SU-DHL-6 (cell line): ENCODE results near the gene IFNGR2.
A peak's percentile ranks its signal among the peaks of the same experiment; 100 is the strongest.
"Not testable (repeated sequence)": the region's sequence is repeated elsewhere in the genome, so short reads cannot be mapped to it uniquely, and the experiment has no call there.

ENCODE experiments used
- H2AFZ ChIP-seq: fragments of 200-600 bp; sonication (generic); 2 replicates; pipeline ENCODE4 v1.6.1; 2014; ENCODE audit warnings: low read depth, mild to moderate bottlenecking, moderate library complexity, mixed read lengths, antibody characterized with exemption, low read length; ENCODE audit not compliant: severe bottlenecking
- H3F3A ChIP-seq: fragments of 200-600 bp; shearing (Covaris generic); 2 replicates; pipeline ENCODE4 v1.6.0; 2016; ENCODE audit warnings: antibody characterized with exemption, mild to moderate bottlenecking; ENCODE audit not compliant: insufficient read depth
- H3K27ac ChIP-seq: fragments of 200-600 bp; sonication (generic); 2 replicates; pipeline ENCODE4 v1.5.1; 2016; ENCODE audit warnings: low read depth, mild to moderate bottlenecking, low read length, moderate library complexity, mixed read lengths
- H3K27me3 ChIP-seq: fragments of 200-600 bp; sonication (generic), shearing (Covaris generic); 2 replicates; pipeline ENCODE4 v1.6.0; 2014; ENCODE audit warnings: mild to moderate bottlenecking, low read length
- H3K36me3 ChIP-seq: fragments of 200-600 bp; sonication (generic); 2 replicates; pipeline ENCODE4 v1.6.1; 2014; ENCODE audit warnings: mild to moderate bottlenecking, low read length, mixed read lengths
- H3K4me2 ChIP-seq: fragments of 300-600, 200-600 bp; shearing (Covaris generic), sonication (generic); 2 replicates; pipeline ENCODE4 v1.6.0; 2014; ENCODE audit warnings: low read length, low read depth, mild to moderate bottlenecking; ENCODE audit not compliant: poor library complexity, severe bottlenecking
- H3K4me3 ChIP-seq: fragments of 200-600 bp; sonication (generic); 2 replicates; pipeline ENCODE4 v1.5.1; 2014; ENCODE audit warnings: antibody characterized with exemption, low read length, mild to moderate bottlenecking, mixed read lengths; ENCODE audit not compliant: insufficient read depth, poor library complexity, severe bottlenecking
- H3K79me2 ChIP-seq: fragments of 200-600 bp; sonication (generic); 2 replicates; pipeline ENCODE4 v1.6.1; 2014; ENCODE audit warnings: mild to moderate bottlenecking, low read length, moderate library complexity; ENCODE audit not compliant: insufficient read depth
- H3K9ac ChIP-seq: fragments of 200-600 bp; sonication (generic); 2 replicates; pipeline ENCODE4 v1.7.0; 2014; ENCODE audit warnings: mild to moderate bottlenecking, low read length
- H3K9me2 ChIP-seq: fragments of 200-600 bp; sonication (generic); replicated peaks from 2 replicates; pipeline ENCODE4 v1.6.1; 2014; ENCODE audit warnings: low read length; ENCODE audit not compliant: insufficient read depth
- H3K9me3 ChIP-seq: fragments of 200-600 bp; sonication (generic); 2 replicates; pipeline ENCODE4 v1.6.1; 2014; ENCODE audit warnings: low read length, mixed read lengths; ENCODE audit not compliant: insufficient read depth
- H4K20me1 ChIP-seq: fragments of 200-600 bp; sonication (generic); 2 replicates; pipeline ENCODE4 v1.6.1; 2014; ENCODE audit warnings: low read depth, mild to moderate bottlenecking, antibody characterized with exemption, low read length, moderate library complexity, mixed read lengths
- CTCF ChIP-seq: fragments of 200-600 bp; sonication (generic); IDR thresholded peaks from one replicate; pipeline ENCODE4 v1.5.1; 2017; ENCODE audit warnings: antibody characterized with exemption, mild to moderate bottlenecking, low read length, moderate library complexity; ENCODE audit not compliant: insufficient read depth, poor library complexity, severe bottlenecking
- EZH2phosphoT487 ChIP-seq: fragments of 200-600 bp; sonication (generic), shearing (Covaris generic); conservative IDR thresholded peaks from 2 replicates; pipeline ENCODE4 v1.6.1; 2018; ENCODE audit warnings: mild to moderate bottlenecking, antibody characterized with exemption, low read length, moderate library complexity, mixed read lengths

Gene IFNGR2

DNA sequence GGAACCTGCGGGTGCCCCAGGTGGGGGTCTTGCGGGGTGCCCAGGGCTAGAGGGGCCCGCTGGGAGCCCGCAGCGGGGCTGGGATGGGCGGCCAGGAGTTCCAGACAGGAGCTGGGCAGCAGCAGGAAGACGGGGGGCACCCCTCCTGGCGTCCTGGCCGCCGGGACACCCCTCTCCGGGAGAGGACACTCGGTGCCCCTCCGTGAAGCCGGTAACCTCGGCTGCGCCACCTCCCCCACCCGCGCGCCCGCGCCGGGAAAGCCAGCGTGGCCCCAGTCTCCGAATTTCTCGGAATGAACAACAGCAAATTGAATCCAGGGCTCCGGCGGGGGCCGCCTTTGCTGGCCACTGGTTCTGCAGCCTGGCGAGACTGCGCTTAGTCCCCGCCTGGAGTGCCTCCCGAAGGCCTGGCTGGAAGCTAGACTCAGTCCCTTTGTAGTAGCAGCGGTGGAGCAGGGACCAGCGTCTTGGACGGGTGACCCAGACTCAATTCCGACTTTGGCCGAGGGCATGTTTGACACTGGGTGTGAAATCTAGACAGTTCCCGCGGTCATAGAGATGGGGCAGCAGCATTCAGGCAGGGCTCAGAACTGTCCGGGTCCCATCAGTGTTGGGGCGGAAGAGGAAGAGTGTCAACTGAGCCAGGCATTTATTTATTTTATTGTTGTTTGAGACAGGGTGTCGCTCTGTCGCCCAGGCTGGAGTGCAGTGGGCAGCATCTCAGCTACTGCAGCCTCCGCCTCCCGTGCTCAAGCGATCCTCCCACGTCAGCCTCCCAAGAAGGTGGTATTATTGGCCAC is 773 bp downstream of the IFNGR2 start:
- Histone ChIP-seq H3K9me2 (no peaks in the 10 kb centered on the region), H3K4me2 (peak overlapping the region; percentile 59), H3K27me3 (no peaks in the 10 kb centered on the region), H3F3A (peaks cover 18% of the 10 kb centered on the region), H2AFZ (no peak overlapping the region), H3K27ac (peak overlapping the region; percentile 80), H3K9me3 (no peaks in the 10 kb centered on the region), H4K20me1 (peaks cover 14% of the 10 kb centered on the region; the same call in 1 of the 2 replicates), H3K9ac (peak overlapping the region; percentile 98), H3K36me3 (no peaks in the 10 kb centered on the region), H3K4me3 (peak overlapping the region; percentile 62), H3K79me2 (peaks cover 55% of the 10 kb centered on the region)
- TF ChIP-seq CTCF (no peak), EZH2phosphoT487 (no peak)

DNA sequence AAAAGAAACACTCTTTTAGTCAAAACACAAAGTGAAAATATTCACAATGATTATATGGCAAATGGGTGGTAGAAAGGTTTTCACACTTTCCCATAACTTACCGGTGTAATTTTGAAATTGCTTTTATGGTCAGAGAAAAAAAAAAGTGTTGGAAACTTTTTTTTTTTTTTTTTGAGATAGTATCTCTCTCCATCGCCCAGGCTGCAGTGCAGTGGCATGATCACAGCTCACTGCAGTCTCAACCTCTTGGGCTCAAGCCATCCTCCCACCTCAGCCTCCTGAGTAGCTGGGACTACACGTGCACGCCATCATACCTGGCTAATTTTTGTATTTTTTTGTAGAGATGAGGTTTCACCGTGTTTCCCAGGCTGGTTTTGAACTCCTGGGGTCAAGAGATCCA is 3.3 kb downstream of the IFNGR2 start:
- H3K27ac ChIP-seq = peak overlapping the region; percentile 80
- peak overlapping the region; percentile 98 for H3K9ac ChIP-seq
- 0 out of 2 replicates have a peak, but pooled peaks cover 7% of the 10 kb centered on the region for H3K36me3 ChIP-seq
- H3K27me3 ChIP-seq = no peaks in the 10 kb centered on the region
- peak overlapping the region; percentile 59 for H3K4me2 ChIP-seq
- H4K20me1 ChIP-seq = peaks cover 23% of the 10 kb centered on the region
- no peaks in the 10 kb centered on the region for H3K9me2 ChIP-seq
- no peak overlapping the region for H2AFZ ChIP-seq
- H3K79me2 ChIP-seq = peaks cover 80% of the 10 kb centered on the region
- peak overlapping the region; percentile 62 for H3K4me3 ChIP-seq
- peaks cover 18% of the 10 kb centered on the region for H3F3A ChIP-seq
- no peaks in the 10 kb centered on the region for H3K9me3 ChIP-seq
- TF ChIP-seq CTCF (no peak), EZH2phosphoT487 (no peak)

- H3K9me2 ChIP-seq = no peaks in the 10 kb centered on the region
- no peak overlapping the region for H3K27ac ChIP-seq
- H3K9ac ChIP-seq = no peak overlapping the region
- no peak overlapping the region for H2AFZ ChIP-seq
- peaks cover 19% of the 10 kb centered on the region for H4K20me1 ChIP-seq
- no peak overlapping the region for H3K4me2 ChIP-seq
- H3K36me3 ChIP-seq = peaks cover 22% of the 10 kb centered on the region; the same call in 1 of the 2 replicates
- H3K4me3 ChIP-seq = no peak overlapping the region
- no peak for TF ChIP-seq CTCF
- no peak for TF ChIP-seq EZH2phosphoT487
- H3K9me3 ChIP-seq = no peaks in the 10 kb centered on the region
- peaks cover 99% of the 10 kb centered on the region for H3K79me2 ChIP-seq
- H3K27me3 ChIP-seq = no peaks in the 10 kb centered on the region
- peaks cover 2% of the 10 kb centered on the region; the same call in 1 of the 2 replicates for H3F3A ChIP-seq
Measured at GRCh38 chr21:33411949-33412430, 8.8 kb downstream of the IFNGR2 start.

- not testable (repeated sequence) for H3K9me2 ChIP-seq, H3K9me3 ChIP-seq, H3K9ac ChIP-seq, H3K27me3 ChIP-seq, H3K4me2 ChIP-seq, H3K4me3 ChIP-seq, H3K27ac ChIP-seq, H3F3A ChIP-seq, H2AFZ ChIP-seq
- Histone ChIP-seq H3K36me3 (peaks cover 22% of the 10 kb centered on the region; the same call in 1 of the 2 replicates), H3K79me2 (peaks cover 99% of the 10 kb centered on the region), H4K20me1 (peaks cover 17% of the 10 kb centered on the region)
Measured at GRCh38 chr21:33412439-33412831, 9.2 kb downstream of the IFNGR2 start.
